GM18511 (cell line): ENCODE results near the gene SLC8A1.
"Not testable (repeated sequence)": the region's sequence is repeated elsewhere in the genome, so short reads cannot be mapped to it uniquely, and the experiment has no call there.

Source experiments
- ATAC-seq: cut with Tn5 transposase; IDR thresholded peaks from one replicate; pipeline ENCODE4 v1.9.1; 2021; ENCODE audit warnings: mild to moderate bottlenecking, moderate library complexity; ENCODE audit not compliant: unreplicated experiment

SLC8A1 gene

GRCh38 chr2:40093021-40093675, 358.7 kb downstream of the SLC8A1 start:
- ATAC-seq = no peak

GRCh38 chr2:40090044-40090443, 361.8 kb downstream of the SLC8A1 start:
- ATAC-seq = no peak

DNA sequence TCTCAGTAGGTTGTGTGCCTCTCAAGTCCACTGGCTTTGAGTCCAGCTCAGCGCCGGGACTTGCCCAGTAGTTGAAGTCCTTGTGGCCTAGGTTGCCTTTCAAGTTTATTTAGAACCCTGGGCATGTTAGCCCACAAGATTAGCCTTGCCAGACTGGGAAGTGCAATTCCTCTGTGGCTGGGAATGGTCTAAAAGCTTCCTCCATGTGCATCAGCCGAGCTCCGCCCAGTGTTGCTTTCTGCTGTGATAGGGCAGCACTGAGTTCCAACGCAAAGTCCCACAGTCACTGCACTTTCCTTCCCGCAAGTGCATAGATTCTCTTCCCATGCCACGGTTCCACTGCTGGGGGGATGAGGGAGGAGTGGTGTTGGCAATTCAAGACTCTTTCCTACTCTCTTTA, 364.0 kb downstream of the SLC8A1 start:
- no peak for ATAC-seq

DNA sequence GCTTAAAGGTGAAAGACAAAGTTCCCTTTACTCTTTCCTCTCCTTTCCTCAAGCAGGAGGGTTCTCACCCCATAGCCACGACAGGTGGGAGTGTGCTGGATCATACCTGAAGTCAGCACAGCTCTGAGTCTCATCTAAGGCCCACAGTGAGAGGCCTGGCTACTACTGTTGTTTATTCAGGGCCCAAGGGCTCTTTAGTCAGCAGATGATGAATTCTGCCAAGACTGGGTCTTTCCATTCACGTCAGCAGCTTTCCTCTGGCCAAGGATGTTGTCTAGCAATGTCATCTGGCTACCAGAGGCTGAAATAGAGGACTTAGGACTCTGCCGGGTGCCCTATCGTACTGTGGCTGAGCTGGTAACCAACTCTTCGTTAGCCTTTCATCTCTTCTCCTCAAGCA, 364.5 kb downstream of the SLC8A1 start:
- no peak for ATAC-seq

GRCh38 chr2:40085786-40086185, 366.1 kb downstream of the SLC8A1 start:
- ATAC-seq = no peak

GRCh38 chr2:40073336-40073735, 378.6 kb downstream of the SLC8A1 start:
- not testable (repeated sequence) for ATAC-seq

GRCh38 chr2:40072442-40073232, 379.3 kb downstream of the SLC8A1 start:
- no peak for ATAC-seq

DNA sequence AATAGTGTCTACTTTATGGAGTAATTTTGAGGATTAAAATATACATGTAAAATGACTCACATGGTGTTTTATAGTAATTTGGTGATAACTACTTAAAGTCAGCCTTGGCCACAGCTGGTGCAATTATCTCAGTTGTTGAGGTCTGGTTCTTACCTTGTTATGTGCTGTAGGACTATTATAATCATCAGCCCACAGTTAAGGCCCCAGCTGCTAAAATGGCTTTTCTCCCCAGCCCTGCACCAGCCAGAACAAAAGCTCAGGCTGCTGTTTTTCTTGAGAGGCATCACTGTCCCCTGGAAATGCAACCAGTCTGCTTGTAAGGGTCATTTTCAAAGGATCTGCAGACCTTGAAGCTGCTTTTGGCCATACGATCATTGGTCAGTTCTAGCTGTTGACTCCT, 389.5 kb downstream of the SLC8A1 start:
- ATAC-seq = no peak

DNA sequence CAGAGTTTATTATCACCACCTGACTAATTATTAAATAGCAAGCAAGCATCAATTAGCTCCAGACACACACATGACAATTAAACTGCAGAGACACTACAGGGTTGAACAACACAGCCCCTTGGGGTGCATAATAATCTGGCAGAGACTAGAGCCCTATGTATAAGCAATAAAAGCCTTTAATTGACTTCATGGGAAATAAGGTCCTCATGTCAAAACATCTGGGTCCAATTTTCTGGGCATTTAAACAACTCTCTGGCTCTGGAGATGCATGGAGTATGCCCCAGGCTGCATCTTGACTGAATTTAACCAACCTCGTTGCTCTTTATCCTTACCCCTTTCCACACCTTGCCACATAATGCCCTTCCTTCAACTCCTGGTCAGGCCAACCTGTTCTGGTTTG, 402.1 kb downstream of the SLC8A1 start:
- no peak for ATAC-seq

DNA sequence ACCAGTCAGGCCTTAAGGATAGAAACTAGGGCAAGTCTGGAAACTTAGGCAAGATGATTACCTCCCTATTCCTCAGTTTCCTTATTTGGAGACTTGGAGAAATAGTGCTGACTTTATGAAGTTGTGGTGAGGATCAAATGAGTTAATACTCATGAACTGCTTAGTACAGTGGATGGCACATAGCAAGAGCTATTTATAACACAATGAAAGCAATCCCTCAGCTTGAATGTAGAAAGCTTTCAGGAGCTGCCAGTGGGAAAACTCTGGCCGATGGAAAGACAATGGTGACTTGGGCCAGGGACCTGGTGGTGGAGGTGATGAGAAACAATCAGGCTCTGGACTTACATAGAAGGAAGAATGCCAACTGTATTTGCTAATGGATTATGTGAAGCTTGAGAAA, 403.4 kb downstream of the SLC8A1 start:
- no peak for ATAC-seq

- no peak for ATAC-seq
Measured at GRCh38 chr2:40047406-40047805, 404.5 kb downstream of the SLC8A1 start.
